ENCODE data around the gene FHOD3.
"Not testable (repeated sequence)": the region's sequence is repeated elsewhere in the genome, so short reads cannot be mapped to it uniquely, and the experiment has no call there.

DNA sequence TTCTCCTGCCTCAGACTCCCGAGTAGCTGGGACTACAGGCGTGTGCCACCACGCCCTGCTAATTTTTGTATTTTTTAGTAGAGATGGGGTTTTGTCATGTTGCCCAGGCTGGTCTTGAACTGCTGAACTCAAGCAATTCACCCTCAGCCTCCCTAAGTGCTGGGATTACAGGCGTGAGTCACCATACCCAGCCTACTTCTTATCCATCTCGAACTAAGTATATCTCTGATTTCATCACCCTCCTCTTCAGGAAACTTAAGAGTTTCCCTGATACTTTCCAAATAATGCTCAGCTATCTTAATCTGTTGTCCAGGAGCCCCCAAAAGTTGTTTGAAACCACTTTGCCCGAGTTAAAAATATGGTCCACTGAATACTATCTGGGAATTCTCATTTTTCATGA lies 59.2 kb downstream of the FHOD3 start:
- not testable (repeated sequence) for TF ChIP-seq POLR2A (IDR thresholded peaks at IDR 0.05)
- TF ChIP-seq, protein P1, sequence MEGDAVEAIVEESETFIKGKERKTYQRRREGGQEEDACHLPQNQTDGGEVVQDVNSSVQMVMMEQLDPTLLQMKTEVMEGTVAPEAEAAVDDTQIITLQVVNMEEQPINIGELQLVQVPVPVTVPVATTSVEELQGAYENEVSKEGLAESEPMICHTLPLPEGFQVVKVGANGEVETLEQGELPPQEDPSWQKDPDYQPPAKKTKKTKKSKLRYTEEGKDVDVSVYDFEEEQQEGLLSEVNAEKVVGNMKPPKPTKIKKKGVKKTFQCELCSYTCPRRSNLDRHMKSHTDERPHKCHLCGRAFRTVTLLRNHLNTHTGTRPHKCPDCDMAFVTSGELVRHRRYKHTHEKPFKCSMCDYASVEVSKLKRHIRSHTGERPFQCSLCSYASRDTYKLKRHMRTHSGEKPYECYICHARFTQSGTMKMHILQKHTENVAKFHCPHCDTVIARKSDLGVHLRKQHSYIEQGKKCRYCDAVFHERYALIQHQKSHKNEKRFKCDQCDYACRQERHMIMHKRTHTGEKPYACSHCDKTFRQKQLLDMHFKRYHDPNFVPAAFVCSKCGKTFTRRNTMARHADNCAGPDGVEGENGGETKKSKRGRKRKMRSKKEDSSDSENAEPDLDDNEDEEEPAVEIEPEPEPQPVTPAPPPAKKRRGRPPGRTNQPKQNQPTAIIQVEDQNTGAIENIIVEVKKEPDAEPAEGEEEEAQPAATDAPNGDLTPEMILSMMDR (IDR thresholded peaks at IDR 0.05): not testable (repeated sequence)

Data from uterus (tissue), 2 donors.